CD4-positive, alpha-beta memory T cell (primary cell): ENCODE data around the gene AKNA. TPM values are rescaled to one million over a fixed set of nuclear protein-coding genes. Genes with fewer than 3 reads are reported as not detected.

Source experiments
- CTCF ChIA-PET: fragments of 350-600 bp; sonication (Branson Sonifier 250); formaldehyde crosslinking; loops from one replicate; lab custom pipeline; 2021; ENCODE audit warnings: inconsistent platforms; ENCODE audit not compliant: partially characterized antibody; lab: Charles Lee
- POLR2A ChIA-PET: fragments of 350-600 bp; sonication (Branson Sonifier 250); formaldehyde crosslinking; loops from one replicate; lab custom pipeline; 2021; ENCODE audit not compliant: partially characterized antibody; lab: Charles Lee
- DNase-seq, 5 donors: peaks; one replicate each; pipeline versions ENCODE4 v3.0.0 to v3.0.0-alpha.2; 2020 to 2022; ENCODE audit warnings: mixed read lengths in 1 of 5
- H3K27ac ChIP-seq: one replicate; pipeline ENCODE4 v1.7.0; 2013; ENCODE audit warnings: low read depth, low read length
- H3K27me3 ChIP-seq: 2 replicates; pipeline ENCODE4 v1.7.0; 2013; ENCODE audit warnings: mild to moderate bottlenecking, low read length, moderate library complexity; ENCODE audit not compliant: insufficient read depth
- H3K36me3 ChIP-seq: 2 replicates; pipeline ENCODE4 v1.7.0; 2013; ENCODE audit warnings: mild to moderate bottlenecking, low read length, moderate library complexity; ENCODE audit not compliant: insufficient read depth
- H3K4me1 ChIP-seq: 2 replicates; pipeline ENCODE4 v1.7.0; 2013; ENCODE audit warnings: mild to moderate bottlenecking, low read length, moderate library complexity; ENCODE audit not compliant: insufficient read depth
- H3K4me3 ChIP-seq, 2 donors: one replicate each; pipeline ENCODE4 v1.7.0; 2013; ENCODE audit warnings: low read length in 2 of 2, mild to moderate bottlenecking in 1 of 2
- H3K9me3 ChIP-seq, 2 donors: one replicate each; pipeline ENCODE4 v1.7.0; 2013; ENCODE audit warnings: low read length in 2 of 2, control low read depth in 1 of 2; ENCODE audit not compliant: control insufficient read depth in 1 of 2
- H3K27ac Mint-ChIP-seq, 7 donors: one replicate each; pipeline ENCODE4 v1.8.0; 2020 to 2021; ENCODE audit warnings: mixed read lengths in 7 of 7, mild to moderate bottlenecking in 6 of 7, inconsistent platforms in 3 of 7, moderate library complexity in 3 of 7
- H3K27me3 Mint-ChIP-seq, 2 donors: one replicate each; pipeline ENCODE4 v1.8.0; 2020 to 2021; ENCODE audit warnings: mixed read lengths in 2 of 2
- H3K36me3 Mint-ChIP-seq, 2 donors: one replicate each; pipeline ENCODE4 v1.8.0; 2020 to 2021; ENCODE audit warnings: mixed read lengths in 2 of 2, inconsistent platforms in 1 of 2, mild to moderate bottlenecking in 1 of 2
- H3K4me1 Mint-ChIP-seq, 4 donors: one replicate each; pipeline ENCODE4 v1.8.0; 2020 to 2021; ENCODE audit warnings: mixed read lengths in 4 of 4, mild to moderate bottlenecking in 1 of 4
- H3K4me3 Mint-ChIP-seq, 8 donors: one replicate each; pipeline ENCODE4 v1.8.0; 2020 to 2021; ENCODE audit warnings: mixed read lengths in 8 of 8, mild to moderate bottlenecking in 7 of 8, moderate library complexity in 6 of 8, inconsistent platforms in 3 of 8
- H3K9me3 Mint-ChIP-seq, 8 donors: one replicate each; pipeline ENCODE4 v1.8.0; 2020 to 2021; ENCODE audit warnings: mixed read lengths in 8 of 8, mild to moderate bottlenecking in 5 of 8, inconsistent platforms in 3 of 8, moderate library complexity in 1 of 8
- intact Hi-C: fragments of 100-400 bp; cut with micrococcal nuclease; formaldehyde crosslinking; loops from one replicate; pipeline ENCODE4 v1.15.1; 2023
- polyA plus RNA-seq, 2 donors: library from polyadenylated mRNA; unstranded; fragments of 300-500 nt; fragmentation: Illumina TruSeq; gene quantifications; one replicate each; pipeline ENCODE4 v1.2.3, GENCODE V29; 2021
- total RNA-seq, 2 experiments: library from RNA; stranded (reverse); gene quantifications; one replicate each; pipeline ENCODE4 v1.2.3, GENCODE V29; 2021

Gene AKNA
- total and polyA plus RNA-seq, 4 experiments from 2014 or later, result 1.9 to 375 (median 205) TPM

- intact Hi-C loops, result loop anchor here (1.0 to 2.0 kb wide), 8 partner anchors 66 to 609 kb away; no protein-coding TSS in a partner anchor
- ChIA-PET POLR2A (interaction anchor here (0.6 to 29.4 kb wide), 16 partner anchors 9 to 275 kb away, joined by 3 to 1614 read pairs (median 4); partner anchors contain the start of genes AKNA, ATP6V1G1 and TMEM268), CTCF (interaction anchor here (0.6 to 13.1 kb wide), 72 partner anchors 8 to 1119 kb away, joined by 3 to 371 read pairs (median 5); partner anchors contain the start of genes AKNA, ATP6V1G1, TEX48 and TMEM268)
- no peaks in the 10 kb centered on the region for H3K9me3 ChIP-seq
- Mint-ChIP-seq H3K9me3 (no peaks in the 10 kb centered on the region), H3K27ac (peak overlapping the region in 4 of 7 donors; percentile 29 to 79 (median 54)), H3K27me3 (no peaks in the 10 kb centered on the region), H3K4me1 (peaks cover 4 to 6% (median 5%) of the 10 kb centered on the region in 4 donors), H3K36me3 (no peaks in the 10 kb centered on the region), H3K4me3 (peak overlapping the region in 2 of 8 donors; percentile 17 to 65)
- H3K27me3 ChIP-seq, result no peaks in the 10 kb centered on the region
- peaks cover 9% of the 10 kb centered on the region for H3K4me1 ChIP-seq
- peak; percentile 76 to 82 (median 80) for DNase-seq
- H3K27ac ChIP-seq, result no peak overlapping the region
- no peaks in the 10 kb centered on the region for H3K36me3 ChIP-seq
- H3K4me3 ChIP-seq, result no peak overlapping the region
Measured at GRCh38 chr9:114405294-114406034, 17.7 kb upstream of the AKNA start.

GRCh38 chr9:114404531-114404930, 16.7 kb upstream of the AKNA start:
- Mint-ChIP-seq H3K36me3 (no peaks in the 10 kb centered on the region), H3K4me1 (peaks cover 4 to 7% (median 5%) of the 10 kb centered on the region in 4 donors), H3K4me3 (no peak overlapping the region), H3K27ac (peak overlapping the region in 1 of 7 donors; percentile 61), H3K9me3 (no peaks in the 10 kb centered on the region), H3K27me3 (no peaks in the 10 kb centered on the region)
- ChIA-PET POLR2A (interaction anchor here (0.7 to 29.4 kb wide), 7 partner anchors 11 to 249 kb away, joined by 3 to 1614 read pairs (median 18); partner anchors contain the start of genes AKNA and ATP6V1G1), CTCF (interaction anchor here (1.0 to 13.1 kb wide), 19 partner anchors 10 to 494 kb away, joined by 3 to 371 read pairs (median 17); partner anchors contain the start of gene AKNA)
- intact Hi-C loops, result loop anchor here (2.0 kb wide), 1 partner anchor 334 kb away; no protein-coding TSS in a partner anchor
- Histone ChIP-seq H3K27me3 (no peaks in the 10 kb centered on the region), H3K9me3 (no peaks in the 10 kb centered on the region), H3K36me3 (no peaks in the 10 kb centered on the region), H3K27ac (no peak overlapping the region), H3K4me3 (no peak overlapping the region), H3K4me1 (peaks cover 9% of the 10 kb centered on the region)
- DNase-seq, result no peak

GRCh38 chr9:114403153-114403756, 15.5 kb upstream of the AKNA start:
- Mint-ChIP-seq H3K4me1 (peaks cover 4 to 17% (median 9%) of the 10 kb centered on the region in 4 donors), H3K27me3 (no peaks in the 10 kb centered on the region), H3K4me3 (no peak overlapping the region), H3K9me3 (no peaks in the 10 kb centered on the region), H3K27ac (no peak overlapping the region), H3K36me3 (no peaks in the 10 kb centered on the region)
- DNase-seq, result no peak
- H3K4me3 ChIP-seq, result no peak overlapping the region
- peaks cover 9% of the 10 kb centered on the region for H3K4me1 ChIP-seq
- ChIA-PET POLR2A (interaction anchor here (0.7 to 29.4 kb wide), 4 partner anchors 17 to 209 kb away, joined by 3 to 1614 read pairs (median 153); partner anchors contain the start of gene AKNA), CTCF (interaction anchor here (0.8 to 13.1 kb wide), 12 partner anchors 9 to 278 kb away, joined by 3 to 371 read pairs (median 10); partner anchors contain the start of gene AKNA)
- intact Hi-C loops, result no loop called here
- H3K27ac ChIP-seq, result no peak overlapping the region
- no peaks in the 10 kb centered on the region for H3K36me3 ChIP-seq
- no peaks in the 10 kb centered on the region for H3K9me3 ChIP-seq
- H3K27me3 ChIP-seq, result no peaks in the 10 kb centered on the region

GRCh38 chr9:114401344-114401743, 13.6 kb upstream of the AKNA start:
- intact Hi-C loops, result no loop called here
- CTCF ChIA-PET, result interaction anchor here (1.2 to 13.1 kb wide), 4 partner anchors 14 to 250 kb away, joined by 3 to 371 read pairs (median 35); partner anchors contain the start of gene AKNA

GRCh38 chr9:114400772-114401171, 13.0 kb upstream of the AKNA start:
- intact Hi-C loops, result no loop called here
- no peak for DNase-seq
- Mint-ChIP-seq H3K9me3 (no peaks in the 10 kb centered on the region), H3K4me3 (no peak overlapping the region), H3K27me3 (no peaks in the 10 kb centered on the region), H3K36me3 (peaks cover 0 to 9% of the 10 kb centered on the region in 2 donors), H3K4me1 (peaks cover 16 to 37% (median 26%) of the 10 kb centered on the region in 4 donors), H3K27ac (peak overlapping the region in 1 of 7 donors; percentile 97)
- Histone ChIP-seq H3K36me3 (no peaks in the 10 kb centered on the region), H3K4me3 (no peak overlapping the region), H3K27me3 (no peaks in the 10 kb centered on the region), H3K27ac (no peak overlapping the region), H3K9me3 (no peaks in the 10 kb centered on the region), H3K4me1 (peaks cover 24% of the 10 kb centered on the region)
- CTCF ChIA-PET, result interaction anchor here (1.3 to 13.1 kb wide), 3 partner anchors 28 to 250 kb away, joined by 3 to 371 read pairs (median 5); no protein-coding TSS in a partner anchor
- POLR2A ChIA-PET, result interaction anchor here (1.0 to 29.4 kb wide), 3 partner anchors 15 to 192 kb away, joined by 3 to 1614 read pairs (median 303); partner anchors contain the start of gene AKNA

More at GRCh38 chr9:114401344-114401743, 13.6 kb upstream of the AKNA start:
- Mint-ChIP-seq H3K4me3 (peak overlapping the region in 2 of 8 donors; percentile 15 to 35), H3K4me1 (peaks cover 14 to 32% (median 22%) of the 10 kb centered on the region in 4 donors), H3K9me3 (no peaks in the 10 kb centered on the region), H3K27me3 (no peaks in the 10 kb centered on the region), H3K36me3 (peaks cover 0 to 5% of the 10 kb centered on the region in 2 donors), H3K27ac (no peak overlapping the region)
- H3K4me1 ChIP-seq, result peaks cover 21% of the 10 kb centered on the region
- no peak for DNase-seq
- no peaks in the 10 kb centered on the region for H3K36me3 ChIP-seq
- H3K27me3 ChIP-seq, result no peaks in the 10 kb centered on the region
- H3K27ac ChIP-seq, result no peak overlapping the region
- no peaks in the 10 kb centered on the region for H3K9me3 ChIP-seq
- no peak overlapping the region for H3K4me3 ChIP-seq
- POLR2A ChIA-PET, result interaction anchor here (16.3 to 29.4 kb wide), 2 partner anchors 15 to 45 kb away, joined by 303 to 1614 read pairs; partner anchors contain the start of gene AKNA

GRCh38 chr9:114400219-114400618, 12.4 kb upstream of the AKNA start:
- peaks cover 24% of the 10 kb centered on the region for H3K4me1 ChIP-seq
- no peak overlapping the region for H3K27ac ChIP-seq
- H3K27me3 ChIP-seq, result no peaks in the 10 kb centered on the region
- H3K9me3 ChIP-seq, result no peaks in the 10 kb centered on the region
- Mint-ChIP-seq H3K4me3 (peak overlapping the region in 1 of 8 donors; percentile 21), H3K36me3 (peaks cover under 1 to 15% of the 10 kb centered on the region in 2 donors), H3K27me3 (no peaks in the 10 kb centered on the region), H3K9me3 (no peaks in the 10 kb centered on the region), H3K4me1 (peaks cover 17 to 37% (median 27%) of the 10 kb centered on the region in 4 donors), H3K27ac (peak overlapping the region in 1 of 7 donors; percentile 97)
- H3K4me3 ChIP-seq, result no peak overlapping the region
- intact Hi-C loops, result no loop called here
- DNase-seq, result no peak
- CTCF ChIA-PET, result interaction anchor here (1.3 to 13.1 kb wide), 3 partner anchors 27 to 251 kb away, joined by 3 to 371 read pairs (median 5); no protein-coding TSS in a partner anchor
- no peaks in the 10 kb centered on the region for H3K36me3 ChIP-seq
- POLR2A ChIA-PET, result interaction anchor here (1.0 to 29.4 kb wide), 3 partner anchors 14 to 192 kb away, joined by 3 to 1614 read pairs (median 303); partner anchors contain the start of gene AKNA
